Cardiac muscle cell (in vitro differentiated cells and primary cell): ENCODE measurements around the gene SIL1. TPM values are rescaled to one million over a fixed set of nuclear protein-coding genes. Genes with fewer than 3 reads are reported as not detected.

Source experiments
- DNase-seq, 2 donors: peaks; one replicate each; pipeline versions ENCODE4 v3.0.0 to v3.0.0-alpha.2; 2010 to 2017; ENCODE audit warnings: low read depth in 1 of 2, low spot score in 1 of 2
- H3K27ac ChIP-seq: fragments of 200-600 bp; sonication (generic); 2 replicates; pipeline ENCODE4 v1.5.1; 2016
- H3K27me3 ChIP-seq: fragments of 200-600 bp; sonication (generic); 2 replicates; pipeline ENCODE4 v1.6.0; 2016; ENCODE audit warnings: control low read depth
- H3K36me3 ChIP-seq: fragments of 200-600 bp; sonication (generic); 2 replicates; pipeline ENCODE4 v1.5.1; 2016; ENCODE audit warnings: control low read depth
- H3K4me1 ChIP-seq: fragments of 200-600 bp; sonication (generic); 2 replicates; pipeline ENCODE4 v1.8.1; 2017; ENCODE audit warnings: low read depth, mild to moderate bottlenecking, mixed run types
- H3K4me3 ChIP-seq: fragments of 200-600 bp; sonication (generic); 2 replicates; pipeline ENCODE4 v1.5.1; 2016; ENCODE audit warnings: mild to moderate bottlenecking
- H3K9me3 ChIP-seq: fragments of 200-600 bp; sonication (generic); 2 replicates; pipeline ENCODE4 v1.5.1; 2017; ENCODE audit warnings: low read depth, mild to moderate bottlenecking, control low read depth
- CTCF ChIP-seq: IDR thresholded peaks from 2 replicates; pipeline ENCODE4 v1.5.1; 2012; ENCODE audit warnings: low read depth, mild to moderate bottlenecking, low read length
- polyA plus RNA-seq: library from polyadenylated mRNA; unstranded; fragments of >200 nt; fragmentation: Nextera tagmentation; extraction: Ambion mirVana; gene quantifications from 2 replicates; pipeline ENCODE4 v1.2.1, GENCODE V29; 2016
- total RNA-seq: library from RNA; depleted of rRNA; stranded (reverse); fragments of >200 nt; gene quantifications from 2 replicates; pipeline ENCODE4 v1.2.3, GENCODE V29; 2016

Gene SIL1
- total and polyA plus RNA-seq, 2 experiments from 2014 or later: 40.5 to 49.8 TPM

GRCh38 chr5:139068060-139068459, 130.1 kb downstream of the SIL1 start:
- TF ChIP-seq CTCF: no peak
- H3K27me3 ChIP-seq: no peaks in the 10 kb centered on the region
- no peak overlapping the region for H3K27ac ChIP-seq
- no peak overlapping the region for H3K4me3 ChIP-seq
- no peaks in the 10 kb centered on the region for H3K36me3 ChIP-seq
- H3K9me3 ChIP-seq: no peaks in the 10 kb centered on the region
- no peak for DNase-seq
- H3K4me1 ChIP-seq: peaks cover 5% of the 10 kb centered on the region

- peaks cover 14% of the 10 kb centered on the region for H3K4me1 ChIP-seq
- DNase-seq: peak in 1 of 2 donors; percentile 49
- no peak for TF ChIP-seq CTCF
Measured at GRCh38 chr5:139065306-139065705, 132.9 kb downstream of the SIL1 start.

GRCh38 chr5:139064613-139065012, 133.6 kb downstream of the SIL1 start:
- Histone ChIP-seq H3K4me1 (peaks cover 14% of the 10 kb centered on the region), H3K9me3 (no peaks in the 10 kb centered on the region), H3K4me3 (no peak overlapping the region), H3K27me3 (no peaks in the 10 kb centered on the region), H3K27ac (no peak overlapping the region), H3K36me3 (no peaks in the 10 kb centered on the region)
- DNase-seq: no peak
- TF ChIP-seq CTCF: no peak

More at GRCh38 chr5:139065306-139065705, 132.9 kb downstream of the SIL1 start:
- no peaks in the 10 kb centered on the region for H3K36me3 ChIP-seq
- no peaks in the 10 kb centered on the region for H3K9me3 ChIP-seq
- no peaks in the 10 kb centered on the region for H3K27me3 ChIP-seq
- H3K27ac ChIP-seq: no peak overlapping the region
- H3K4me3 ChIP-seq: no peak overlapping the region

GRCh38 chr5:139063664-139064054, 134.5 kb downstream of the SIL1 start:
- no peak for DNase-seq
- Histone ChIP-seq H3K4me1 (peaks cover 14% of the 10 kb centered on the region), H3K4me3 (no peak overlapping the region), H3K36me3 (no peaks in the 10 kb centered on the region), H3K27ac (no peak overlapping the region), H3K9me3 (no peaks in the 10 kb centered on the region), H3K27me3 (no peaks in the 10 kb centered on the region)
- no peak for TF ChIP-seq CTCF

GRCh38 chr5:139062910-139063663, 135.1 kb downstream of the SIL1 start:
- Histone ChIP-seq H3K27me3 (no peaks in the 10 kb centered on the region), H3K4me1 (peaks cover 14% of the 10 kb centered on the region), H3K27ac (no peak overlapping the region), H3K36me3 (no peaks in the 10 kb centered on the region), H3K4me3 (no peak overlapping the region), H3K9me3 (no peaks in the 10 kb centered on the region)
- no peak for DNase-seq
- no peak for TF ChIP-seq CTCF
